Measurements from ENCODE around the gene BRD4.
"Not testable (repeated sequence)": the region's sequence is repeated elsewhere in the genome, so short reads cannot be mapped to it uniquely, and the experiment has no call there.

Gene BRD4

GRCh38 chr19:15358918-15359317 lies 26.6 kb upstream of the BRD4 start:
- no peak for DNase-seq

GRCh38 chr19:15357906-15358305 lies 25.6 kb upstream of the BRD4 start:
- no peak for DNase-seq

GRCh38 chr19:15354566-15355296 lies 22.4 kb upstream of the BRD4 start:
- DNase-seq = no peak

- DNase-seq = no peak
Measured at GRCh38 chr19:15353908-15354307, 21.6 kb upstream of the BRD4 start.

DNA sequence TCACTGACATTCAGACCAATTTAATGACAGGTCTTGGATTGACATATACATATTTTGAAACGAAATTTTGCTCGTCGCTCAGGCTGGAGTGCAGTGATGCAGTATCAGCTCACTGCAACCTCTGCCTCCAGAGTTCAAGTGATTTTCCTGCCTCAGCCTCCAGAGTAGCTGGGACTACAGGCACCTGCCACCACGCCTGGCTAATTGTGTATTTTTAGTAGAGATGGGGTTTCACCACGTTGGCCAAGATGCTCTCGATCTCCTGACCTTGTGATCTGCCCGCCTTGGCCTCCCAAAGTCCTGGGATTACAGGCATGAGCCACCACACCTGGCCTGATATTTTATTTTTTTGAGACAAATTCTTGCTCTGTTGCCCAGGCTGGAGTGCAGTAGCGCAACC lies 20.2 kb upstream of the BRD4 start:
- DNase-seq = not testable (repeated sequence)

- not testable (repeated sequence) for DNase-seq
Measured at GRCh38 chr19:15341328-15341727, 9.0 kb upstream of the BRD4 start.

DNA sequence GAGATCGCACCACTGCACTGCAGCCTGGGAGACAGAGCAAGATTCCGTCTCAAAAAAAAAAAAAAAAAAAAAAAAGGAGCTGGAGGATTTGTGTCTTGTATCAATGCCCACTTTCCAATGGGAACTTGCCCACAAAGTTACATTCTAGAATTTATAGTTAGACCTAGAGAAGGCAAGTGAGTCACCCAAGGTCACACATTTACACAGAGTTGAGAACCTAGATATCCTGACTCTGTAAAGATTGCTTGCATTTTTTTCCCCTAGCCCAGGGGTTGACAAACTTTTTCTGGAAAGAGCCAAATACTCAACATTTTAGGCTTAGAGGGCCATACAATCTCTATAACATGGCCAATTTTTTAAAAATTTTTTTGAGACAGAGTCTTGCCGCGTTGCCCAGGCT lies 7.7 kb upstream of the BRD4 start:
- DNase-seq = no peak

GRCh38 chr19:15337202-15337601 lies 4.9 kb upstream of the BRD4 start:
- DNase-seq = no peak

- DNase-seq = not testable (repeated sequence)
Measured at GRCh38 chr19:15335992-15336391, 3.7 kb upstream of the BRD4 start.

DNA sequence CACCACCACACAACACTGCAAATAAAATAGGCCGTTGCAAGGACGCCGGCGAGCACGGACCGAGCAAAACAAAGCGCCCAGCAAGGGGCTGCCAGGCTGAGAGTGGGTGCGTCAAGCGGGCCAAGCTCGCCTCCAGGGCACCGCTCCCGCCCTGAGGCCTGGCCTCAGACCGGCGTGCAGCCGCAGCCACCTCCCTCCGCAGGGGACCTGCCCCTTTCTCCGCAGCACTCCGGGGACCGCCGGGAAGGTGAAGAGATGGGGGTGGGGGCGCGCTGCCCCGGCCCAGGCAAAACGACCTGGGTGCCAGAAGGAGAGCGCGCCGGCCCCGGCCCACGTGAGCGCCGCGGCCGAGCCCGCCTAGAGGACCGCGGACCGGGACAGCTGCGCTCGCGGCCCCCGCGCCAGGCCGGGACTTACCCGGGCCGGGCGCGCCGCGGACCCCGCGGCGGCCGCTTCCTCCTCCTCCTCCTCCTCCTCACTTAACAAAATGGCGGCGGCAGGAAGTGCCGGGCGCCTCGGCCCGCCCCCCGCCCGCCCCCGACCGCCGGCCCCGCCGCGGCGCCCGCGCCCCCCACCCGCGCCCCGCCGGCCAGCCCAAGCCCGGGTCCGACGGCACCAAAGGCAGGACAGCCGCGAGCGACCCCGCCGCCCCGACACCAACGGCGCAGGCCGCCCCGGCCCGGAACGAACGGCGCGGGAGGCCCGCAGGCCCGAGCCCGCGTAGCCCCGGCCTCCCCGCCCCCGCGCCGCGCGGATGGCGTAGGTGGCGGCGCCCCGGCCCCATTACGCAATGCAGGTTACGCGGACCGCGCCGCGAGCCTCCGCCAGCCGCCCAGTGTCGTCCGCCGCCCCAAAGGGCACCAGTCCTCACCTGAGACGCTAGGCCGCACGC lies 674 bp downstream of the BRD4 start:
- DNase-seq = peak; percentile 70

DNA sequence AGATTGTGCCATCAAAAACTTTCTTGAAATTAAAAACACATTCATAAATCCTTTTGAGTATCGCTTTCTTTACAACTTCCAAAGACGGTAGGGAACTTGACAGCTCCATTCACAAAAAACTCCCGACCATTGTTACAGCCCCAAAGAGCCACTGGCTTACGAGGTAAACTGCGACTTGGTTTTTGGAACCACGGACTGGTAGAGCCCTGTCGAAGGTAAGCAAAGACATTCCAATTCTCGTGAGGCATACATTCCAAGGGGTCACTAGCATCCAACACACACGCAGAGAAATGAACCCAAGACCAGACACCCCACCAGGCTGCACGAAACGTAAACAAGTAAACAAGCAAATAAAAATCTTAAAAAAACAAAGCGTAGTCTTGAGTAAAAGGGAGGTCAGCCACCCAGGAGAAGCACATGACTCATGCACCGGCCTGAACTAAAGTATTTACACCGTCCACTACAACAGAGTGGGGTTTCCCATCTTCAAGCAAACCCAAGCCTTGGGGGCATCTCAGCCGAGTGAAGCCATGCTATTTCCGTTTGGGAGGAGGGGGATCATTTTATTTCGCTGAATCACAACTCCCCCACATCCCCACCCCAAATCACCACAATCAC lies 1.4 kb downstream of the BRD4 start:
- DNase-seq = no peak

DNA sequence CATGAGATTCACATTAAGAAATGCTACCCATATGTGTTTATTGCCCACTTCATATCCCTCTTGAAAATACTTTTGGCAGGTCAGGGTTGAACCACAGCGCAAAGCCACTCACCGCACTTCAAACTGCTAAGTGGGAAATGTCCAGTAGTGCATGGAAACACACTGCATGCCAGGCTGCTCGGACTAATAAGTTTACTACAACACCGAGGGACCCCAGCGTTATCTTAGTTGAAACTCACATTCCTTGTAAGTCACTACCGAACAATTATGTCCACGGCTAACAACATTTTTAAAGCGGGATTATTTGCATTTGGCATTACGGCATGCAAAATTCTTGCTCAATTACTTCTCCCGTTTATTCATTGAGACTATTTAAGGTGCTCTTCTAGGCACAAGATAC lies 4.0 kb downstream of the BRD4 start:
- no peak for DNase-seq

GRCh38 chr19:15324791-15325519 lies 7.4 kb downstream of the BRD4 start:
- no peak for DNase-seq

- no peak for DNase-seq
Measured at GRCh38 chr19:15323496-15324235, 8.7 kb downstream of the BRD4 start.

- DNase-seq = no peak
Measured at GRCh38 chr19:15321739-15322138, 10.6 kb downstream of the BRD4 start.

DNA sequence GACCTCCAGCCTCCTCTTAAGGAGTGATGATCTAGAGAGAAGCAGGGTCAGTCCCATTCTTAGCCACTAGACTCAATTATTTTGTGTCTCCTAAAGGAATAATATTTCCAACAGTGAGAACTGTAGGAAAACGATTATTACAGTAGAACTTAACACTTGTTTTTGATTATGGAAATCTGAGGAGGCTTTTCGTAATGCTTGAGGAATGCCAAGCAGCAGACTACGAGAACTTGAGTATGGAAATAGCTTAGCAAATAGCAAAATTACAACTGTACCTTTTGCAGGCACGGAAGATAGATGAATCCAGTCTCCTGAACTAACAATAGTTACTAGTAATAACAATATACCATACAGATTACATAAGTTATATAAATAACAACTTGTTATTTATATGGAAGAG lies 12.2 kb downstream of the BRD4 start:
- no peak for DNase-seq

DNA sequence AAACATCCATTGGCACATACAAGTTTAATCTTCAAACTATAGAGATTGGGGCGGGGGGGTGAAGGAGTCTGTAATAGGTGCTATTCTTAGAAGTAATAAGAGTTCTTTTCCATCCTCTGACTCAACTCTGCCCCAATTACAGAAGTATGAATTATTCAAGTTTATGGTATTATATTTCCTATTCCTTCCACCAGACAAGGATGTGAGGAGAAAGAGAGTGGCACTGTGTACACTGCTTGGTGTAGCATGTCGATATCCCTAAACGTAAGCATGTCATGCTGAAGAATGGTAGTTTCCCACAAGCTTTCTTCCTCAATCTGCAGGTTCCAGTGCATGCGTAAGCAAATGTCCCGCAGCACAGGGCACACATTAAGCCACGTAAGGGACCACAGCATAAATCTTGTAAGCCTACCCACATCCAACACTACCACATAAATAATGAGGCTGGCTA lies 14.1 kb downstream of the BRD4 start:
- no peak for DNase-seq

GRCh38 chr19:15317392-15318071 lies 14.8 kb downstream of the BRD4 start:
- DNase-seq = no peak

- DNase-seq = no peak
Measured at GRCh38 chr19:15316498-15316897, 15.8 kb downstream of the BRD4 start.

GRCh38 chr19:15315101-15315500 lies 17.2 kb downstream of the BRD4 start:
- no peak for DNase-seq

DNA sequence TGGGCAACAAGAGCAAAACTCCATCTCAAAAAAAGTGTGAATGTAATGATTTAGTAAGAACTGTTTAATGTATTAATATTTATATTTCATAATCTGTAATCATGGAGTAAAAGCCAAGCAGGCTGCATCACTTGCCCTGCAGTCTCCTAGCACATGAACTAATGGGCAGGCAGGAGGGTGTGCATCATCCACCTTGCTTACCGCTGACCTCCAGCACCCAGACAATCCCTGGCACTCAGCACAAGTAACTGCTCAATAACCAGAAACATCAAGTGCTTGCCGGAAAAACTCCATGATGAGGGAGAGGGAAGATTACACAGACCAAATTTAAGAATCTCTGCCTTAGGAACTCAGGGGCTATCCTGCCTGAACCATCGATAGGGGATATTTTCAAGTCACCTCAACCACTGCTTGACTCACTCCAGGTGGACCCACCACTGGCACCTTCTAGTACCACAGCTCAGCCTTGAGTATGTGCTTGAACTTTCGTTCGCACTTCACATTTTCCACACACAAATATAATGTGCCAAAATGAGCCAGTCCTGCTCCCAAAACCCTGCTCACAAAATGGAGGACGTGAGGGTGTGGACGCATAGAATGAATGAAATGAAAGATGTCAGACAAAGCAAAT lies 18.6 kb downstream of the BRD4 start:
- no peak for DNase-seq

Measured in activated naive CD4-positive, alpha-beta T cell treated with anti-CD3 and anti-CD28 coated beads, Interleukin-2, amount 50 U/mL, for 16 hours (primary cell).